Mesenchymal stem cell (in vitro differentiated cells and primary cell): ENCODE results near the gene LIPJ.

ENCODE experiments used
- DNase-seq: peaks from one replicate; pipeline ENCODE4 v3.0.0-alpha.2; 2013
- H2AFZ ChIP-seq: one replicate; pipeline ENCODE4 v1.6.1; 2013; ENCODE audit warnings: low read depth, mild to moderate bottlenecking, control low read depth, inconsistent platforms, low read length, moderate library complexity
- H2AK5ac ChIP-seq: 2 replicates; pipeline ENCODE4 v1.6.1; 2013; ENCODE audit warnings: low read length, moderate library complexity, mild to moderate bottlenecking, inconsistent platforms; ENCODE audit not compliant: severe bottlenecking
- H2BK120ac ChIP-seq: one replicate; pipeline ENCODE4 v1.6.1; 2013; ENCODE audit warnings: low read depth, mild to moderate bottlenecking, inconsistent platforms, low read length, moderate library complexity
- H2BK12ac ChIP-seq, 2 experiments: one replicate each; pipeline ENCODE4 v1.6.1; 2013; ENCODE audit warnings: inconsistent platforms in 2 of 2, low read length in 2 of 2, mild to moderate bottlenecking in 2 of 2, moderate library complexity in 2 of 2, control low read depth in 1 of 2
- H2BK15ac ChIP-seq: one replicate; pipeline ENCODE4 v1.6.1; 2013; ENCODE audit warnings: mild to moderate bottlenecking, low read depth, inconsistent platforms; ENCODE audit not compliant: poor library complexity, severe bottlenecking
- H2BK5ac ChIP-seq: 2 replicates; pipeline ENCODE4 v1.6.1; 2013; ENCODE audit warnings: low read depth, mild to moderate bottlenecking, low read length, control low read depth, inconsistent platforms; ENCODE audit not compliant: poor library complexity, severe bottlenecking
- H3K14ac ChIP-seq, 2 experiments: one replicate each; pipeline ENCODE4 v1.6.1; 2013; ENCODE audit warnings: inconsistent platforms in 2 of 2, low read length in 2 of 2, control low read depth in 1 of 2, mild to moderate bottlenecking in 1 of 2, moderate library complexity in 1 of 2
- H3K18ac ChIP-seq, 2 experiments: one replicate each; pipeline ENCODE4 v1.6.1; 2013; ENCODE audit warnings: inconsistent platforms in 2 of 2, low read length in 2 of 2, control low read depth in 1 of 2, low read depth in 1 of 2, mild to moderate bottlenecking in 1 of 2
- H3K23ac ChIP-seq, 2 experiments: one replicate each; pipeline ENCODE4 v1.6.1; 2013; ENCODE audit warnings: inconsistent platforms in 2 of 2, low read length in 2 of 2, mild to moderate bottlenecking in 2 of 2, moderate library complexity in 2 of 2, control low read depth in 1 of 2
- H3K27ac ChIP-seq: 2 replicates; pipeline ENCODE4 v1.5.1; 2013; ENCODE audit warnings: mild to moderate bottlenecking, moderate library complexity, low read length, control low read depth, inconsistent platforms; ENCODE audit not compliant: poor library complexity, severe bottlenecking
- H3K27me3 ChIP-seq, 2 experiments: 2 replicates each; pipeline versions ENCODE4 v1.6.1 to v1.7.0; 2013; ENCODE audit warnings: low read length in 2 of 2, mild to moderate bottlenecking in 2 of 2, moderate library complexity in 2 of 2, control low read depth in 1 of 2, inconsistent platforms in 1 of 2; ENCODE audit not compliant: control insufficient read depth in 1 of 2, insufficient read depth in 1 of 2
- H3K36me3 ChIP-seq, 2 experiments: 2 replicates each; pipeline versions ENCODE4 v1.6.1 to v1.7.0; 2013; ENCODE audit warnings: low read length in 2 of 2, control low read depth in 1 of 2, inconsistent platforms in 1 of 2, low read depth in 1 of 2, mild to moderate bottlenecking in 1 of 2; ENCODE audit not compliant: insufficient read depth in 2 of 2, control insufficient read depth in 1 of 2
- H3K4ac ChIP-seq, 2 experiments: one replicate each; pipeline ENCODE4 v1.6.1; 2013; ENCODE audit warnings: inconsistent platforms in 2 of 2, low read length in 2 of 2, mild to moderate bottlenecking in 2 of 2, moderate library complexity in 2 of 2, control low read depth in 1 of 2, low read depth in 1 of 2
- H3K4me1 ChIP-seq: 2 replicates; pipeline ENCODE4 v1.6.1; 2013; ENCODE audit warnings: low read depth, low read length, control low read depth; ENCODE audit not compliant: control insufficient read depth, insufficient read depth
- H3K4me2 ChIP-seq: 2 replicates; pipeline ENCODE4 v1.6.1; 2013; ENCODE audit warnings: low read length, mild to moderate bottlenecking, inconsistent platforms; ENCODE audit not compliant: poor library complexity, severe bottlenecking
- H3K4me3 ChIP-seq, 2 experiments: 2 replicates each; pipeline versions ENCODE4 v1.5.1 to v1.7.0; 2013; ENCODE audit warnings: low read length in 2 of 2, mild to moderate bottlenecking in 2 of 2, control low read depth in 1 of 2, low read depth in 1 of 2; ENCODE audit not compliant: insufficient read depth in 1 of 2
- H3K79me1 ChIP-seq: replicated peaks from 2 replicates; pipeline ENCODE4 v1.6.1; 2013; ENCODE audit warnings: mild to moderate bottlenecking, control low read depth, low read length, inconsistent platforms; ENCODE audit not compliant: poor library complexity, severe bottlenecking
- H3K9ac ChIP-seq: 2 replicates; pipeline ENCODE4 v1.7.0; 2013; ENCODE audit warnings: mild to moderate bottlenecking, low read length, moderate library complexity
- H3K9me3 ChIP-seq: 2 replicates; pipeline ENCODE4 v1.7.0; 2013; ENCODE audit warnings: mild to moderate bottlenecking, low read length; ENCODE audit not compliant: control insufficient read depth
- H4K8ac ChIP-seq: one replicate; pipeline ENCODE4 v1.6.1; 2013; ENCODE audit warnings: inconsistent platforms, mild to moderate bottlenecking, low read length, moderate library complexity
- H4K91ac ChIP-seq: one replicate; pipeline ENCODE4 v1.6.1; 2013; ENCODE audit warnings: mild to moderate bottlenecking, low read length, inconsistent platforms
- WGBS: methylation state at CpG from one replicate; pipeline ENCODE4 v1.1.7; 2013; ENCODE audit warnings: mixed read lengths; 5-methylcytosine and 5-hydroxymethylcytosine counted together

LIPJ gene

DNA sequence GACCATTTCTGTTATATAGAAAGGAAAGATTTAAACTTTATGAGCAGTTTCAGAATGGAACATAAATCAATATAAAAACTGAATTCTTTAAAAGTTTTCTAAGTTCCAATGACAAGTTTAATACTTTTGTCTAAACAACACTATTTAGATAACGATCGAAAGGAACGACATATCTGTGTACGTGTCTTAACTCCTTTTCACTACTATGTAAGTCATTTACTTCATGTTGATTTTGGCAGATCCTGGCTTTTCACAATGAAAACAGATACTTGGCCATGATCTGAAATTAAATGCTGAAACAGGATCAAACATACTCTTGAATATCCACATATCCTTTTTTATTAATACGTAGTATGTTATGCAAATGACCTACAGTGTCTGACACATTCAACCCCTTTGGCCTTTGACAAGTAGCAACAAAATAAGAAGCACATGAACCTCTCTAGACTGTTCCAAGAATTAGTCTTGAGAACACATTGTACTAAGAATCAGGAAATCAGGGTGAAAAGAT lies 45.4 kb upstream of the LIPJ start:
- Histone ChIP-seq H3K4me3 (no peak overlapping the region), H3K27ac (no peak overlapping the region), H3K14ac (no peak overlapping the region), H2AK5ac (no peak overlapping the region), H3K4me2 (no peak overlapping the region), H2BK15ac (no peak overlapping the region), H4K8ac (no peak overlapping the region), H3K4ac (no peak overlapping the region), H3K9me3 (no peaks in the 10 kb centered on the region), H3K18ac (no peak overlapping the region), H3K36me3 (no peaks in the 10 kb centered on the region), H3K4me1 (no peaks in the 10 kb centered on the region), H2BK12ac (no peak overlapping the region), H4K91ac (no peak overlapping the region), H3K9ac (peak overlapping the region; percentile 32), H3K27me3 (no peaks in the 10 kb centered on the region), H3K79me1 (no peaks in the 10 kb centered on the region), H2BK5ac (no peak overlapping the region), H2BK120ac (no peak overlapping the region), H2AFZ (no peak overlapping the region), H3K23ac (no peak overlapping the region)
- DNase-seq: no peak
- WGBS: 72% methylated on average over 5 of the region's 5 CpGs

DNA sequence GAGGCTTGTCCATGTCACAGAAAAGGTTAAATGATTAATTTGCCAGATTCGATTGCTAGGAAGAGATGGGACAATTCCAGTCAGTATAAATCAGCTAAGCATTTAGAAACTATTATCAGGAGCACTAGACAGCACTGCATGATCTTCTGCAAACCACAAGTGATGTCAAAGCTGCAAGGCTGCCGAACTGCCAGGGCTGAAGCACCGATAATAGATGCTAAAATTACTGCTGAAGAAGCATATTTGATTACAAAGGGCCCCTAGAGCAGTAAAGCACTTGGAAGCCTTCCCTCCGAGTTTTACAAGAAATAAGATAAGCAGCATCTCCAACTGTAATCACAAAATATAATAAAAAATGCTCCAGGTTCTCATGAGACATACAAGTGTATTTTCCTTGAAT lies 44.0 kb upstream of the LIPJ start:
- Histone ChIP-seq H3K4me2 (no peak overlapping the region), H3K36me3 (no peaks in the 10 kb centered on the region), H4K91ac (no peak overlapping the region), H2BK5ac (no peak overlapping the region), H2BK12ac (no peak overlapping the region), H2AK5ac (no peak overlapping the region), H3K9me3 (no peaks in the 10 kb centered on the region), H2BK15ac (no peak overlapping the region), H3K18ac (no peak overlapping the region), H3K27ac (no peak overlapping the region), H2BK120ac (no peak overlapping the region), H3K14ac (no peak overlapping the region), H3K79me1 (no peaks in the 10 kb centered on the region), H3K4me3 (no peak overlapping the region), H2AFZ (no peak overlapping the region), H4K8ac (no peak overlapping the region), H3K27me3 (no peaks in the 10 kb centered on the region), H3K9ac (no peak overlapping the region), H3K4me1 (no peaks in the 10 kb centered on the region), H3K23ac (no peak overlapping the region), H3K4ac (no peak overlapping the region)
- peak; percentile 30 for DNase-seq
- 77% methylated on average over 4 of the region's 4 CpGs for WGBS

DNA sequence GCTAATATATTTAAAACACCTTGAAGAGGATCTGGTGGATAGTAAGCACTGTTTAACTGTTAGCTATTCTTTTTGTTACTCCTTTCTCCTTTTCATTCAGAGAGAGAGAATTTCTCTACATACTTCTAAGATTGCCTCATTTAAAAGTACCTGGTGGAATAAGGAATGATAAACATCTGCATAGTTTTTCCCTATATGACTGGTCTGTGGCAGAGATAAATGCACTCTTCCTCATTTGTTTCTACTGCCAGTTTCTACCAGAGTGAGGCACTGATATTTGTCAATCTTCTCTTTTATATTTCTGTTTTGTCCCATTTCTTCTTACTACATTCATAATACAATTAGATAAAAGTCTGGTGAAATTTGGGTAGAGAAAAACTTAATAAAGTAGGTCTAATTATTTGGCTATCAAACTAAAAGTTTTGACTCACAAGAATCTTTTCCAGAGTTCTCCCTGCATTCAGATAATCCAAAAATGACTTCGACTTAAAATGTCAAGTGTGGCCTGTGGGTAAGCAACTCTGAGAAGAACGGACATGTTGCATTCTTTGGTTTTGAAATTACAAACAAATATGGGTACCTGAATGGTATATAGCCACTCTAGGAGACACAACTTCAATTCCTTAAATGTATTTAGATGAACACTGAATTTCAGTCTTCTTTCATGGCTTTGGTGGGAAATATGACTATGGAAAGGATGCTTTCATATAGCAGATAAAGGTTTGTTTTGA lies 42.3 kb upstream of the LIPJ start:
- no CpG with 5 or more reads among the region's 2 CpGs for WGBS
- Histone ChIP-seq H2BK5ac (no peak overlapping the region), H2AK5ac (no peak overlapping the region), H2BK120ac (no peak overlapping the region), H3K36me3 (no peaks in the 10 kb centered on the region), H3K4me1 (no peaks in the 10 kb centered on the region), H3K9ac (no peak overlapping the region), H3K4ac (no peak overlapping the region), H3K4me3 (no peak overlapping the region), H2BK12ac (no peak overlapping the region), H4K91ac (no peak overlapping the region), H2BK15ac (no peak overlapping the region), H3K4me2 (no peak overlapping the region), H3K14ac (no peak overlapping the region), H3K27ac (no peak overlapping the region), H3K27me3 (no peaks in the 10 kb centered on the region), H4K8ac (no peak overlapping the region), H3K79me1 (no peaks in the 10 kb centered on the region), H2AFZ (no peak overlapping the region), H3K23ac (no peak overlapping the region), H3K9me3 (no peaks in the 10 kb centered on the region), H3K18ac (no peak overlapping the region)
- DNase-seq: no peak

GRCh38 chr10:88545359-88545758 lies 41.2 kb upstream of the LIPJ start:
- no peak overlapping the region for H4K8ac ChIP-seq
- no peak overlapping the region for H3K4me2 ChIP-seq
- no peaks in the 10 kb centered on the region for H3K4me1 ChIP-seq
- H3K36me3 ChIP-seq: no peaks in the 10 kb centered on the region
- H3K27me3 ChIP-seq: no peaks in the 10 kb centered on the region
- no peak overlapping the region for H3K9ac ChIP-seq
- no peak overlapping the region for H3K27ac ChIP-seq
- no peak overlapping the region for H3K4me3 ChIP-seq
- 50% methylated on average over 2 of the region's 4 CpGs for WGBS
- no peak overlapping the region for H2BK12ac ChIP-seq
- no peak overlapping the region for H3K14ac ChIP-seq
- no peak overlapping the region for H2AK5ac ChIP-seq
- H3K79me1 ChIP-seq: no peaks in the 10 kb centered on the region
- no peak overlapping the region for H2BK5ac ChIP-seq
- H3K18ac ChIP-seq: no peak overlapping the region
- H2AFZ ChIP-seq: no peak overlapping the region
- H3K9me3 ChIP-seq: no peaks in the 10 kb centered on the region
- H3K23ac ChIP-seq: no peak overlapping the region
- H3K4ac ChIP-seq: no peak overlapping the region
- DNase-seq: no peak
- no peak overlapping the region for H2BK15ac ChIP-seq
- H4K91ac ChIP-seq: no peak overlapping the region
- no peak overlapping the region for H2BK120ac ChIP-seq
